ENCODE measurements around the gene WDR54.

The WDR54 gene

DNA sequence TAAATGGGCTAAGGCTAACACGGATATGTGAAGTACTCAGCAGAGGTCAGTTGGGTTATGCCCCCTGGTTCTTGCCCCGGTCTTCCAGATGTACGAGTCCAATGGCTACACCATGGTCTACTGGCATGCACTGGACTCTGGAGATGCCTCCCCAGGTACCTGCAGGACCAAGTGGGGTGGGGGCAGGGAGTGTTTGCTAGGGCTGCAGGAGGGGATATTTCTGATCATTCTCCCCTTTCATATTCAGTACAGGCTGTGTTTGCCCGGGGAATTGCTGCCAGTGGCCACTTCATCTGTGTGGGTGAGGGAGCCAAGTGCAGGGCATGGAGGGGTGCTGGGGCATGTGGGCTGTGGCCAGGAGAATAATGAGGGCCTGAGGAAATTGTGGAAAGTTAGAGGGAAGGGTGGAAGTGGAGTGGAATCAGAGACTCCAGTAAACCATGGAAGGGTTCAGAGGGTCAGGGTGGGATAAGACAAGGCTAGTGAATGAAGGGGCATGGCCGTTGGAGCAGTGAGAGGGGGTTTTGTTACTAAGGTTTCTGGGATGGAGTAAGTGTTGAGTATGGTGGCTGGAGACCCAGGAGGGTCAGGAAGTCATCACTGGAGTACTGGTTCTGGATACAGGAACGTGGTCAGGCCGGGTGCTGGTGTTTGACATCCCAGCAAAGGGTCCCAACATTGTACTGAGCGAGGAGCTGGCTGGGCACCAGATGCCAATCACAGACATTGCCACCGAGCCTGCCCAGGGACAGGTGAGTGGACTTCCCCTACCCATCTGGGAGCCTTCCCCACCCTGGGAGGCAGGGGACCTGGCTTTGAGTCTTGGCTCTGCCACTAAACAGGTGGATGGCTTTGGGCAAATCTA, 1.9 kb downstream of the WDR54 start:
- Histone ChIP-seq H3K9me3 (replicated peaks; ENCODE audit: low read length) (no peaks in the 10 kb centered on the region), H3K27me3 (ENCODE audit: control insufficient read depth, insufficient read depth, low read length) (no peaks in the 10 kb centered on the region), H3K4me1 (ENCODE audit: control insufficient read depth, insufficient read depth, low read length) (peaks cover 19% of the 10 kb centered on the region), H3K36me3 (ENCODE audit: insufficient read depth, low read length) (peaks cover 30% of the 10 kb centered on the region), H3K4me3 (ENCODE audit: low read length) (no peak overlapping the region), H3K4me2 (ENCODE audit: low read length) (no peak overlapping the region), H3K9ac (ENCODE audit: low read depth, low read length) (no peak overlapping the region)

DNA sequence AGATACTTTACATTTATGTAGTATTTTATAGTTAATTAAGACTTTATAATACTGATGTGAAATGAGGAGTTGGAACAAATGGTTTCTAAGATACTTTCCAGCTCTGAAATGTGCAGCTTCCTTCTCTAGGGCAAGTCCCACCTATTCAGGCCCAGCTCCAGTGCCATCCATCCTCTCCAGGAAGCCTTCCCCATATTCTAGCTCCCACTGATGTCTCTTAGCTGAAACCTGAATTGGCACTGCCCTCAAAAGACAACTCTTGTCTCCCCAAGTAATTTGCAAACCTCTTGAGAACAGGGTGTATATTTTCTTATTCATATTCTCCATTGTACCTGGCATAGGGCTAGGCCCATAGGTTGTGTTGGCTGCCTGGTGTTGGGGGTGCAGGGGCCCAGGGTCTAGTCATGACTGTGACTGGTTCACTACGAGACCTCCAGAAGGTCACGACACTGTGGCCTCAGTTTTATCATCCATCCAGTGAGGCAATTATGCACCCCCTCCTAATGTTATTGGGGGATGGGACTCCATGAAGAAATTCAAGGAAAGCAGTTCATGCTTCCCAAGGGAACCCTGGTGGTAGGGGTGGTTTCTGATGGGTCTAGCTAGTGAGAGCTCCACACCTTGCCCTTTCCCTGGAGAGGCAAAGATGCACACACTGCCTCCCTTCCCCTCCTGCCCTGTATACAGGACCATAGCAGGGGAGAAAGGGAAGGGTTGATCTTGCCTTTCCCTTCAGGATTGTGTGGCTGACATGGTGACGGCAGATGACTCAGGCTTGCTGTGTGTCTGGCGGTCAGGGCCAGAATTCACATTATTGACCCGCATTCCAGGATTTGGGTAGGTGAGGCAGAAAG, 2.8 kb downstream of the WDR54 start:
- peaks cover 39% of the 10 kb centered on the region for H3K36me3 ChIP-seq (ENCODE audit: insufficient read depth, low read length)
- H3K9ac ChIP-seq (ENCODE audit: low read depth, low read length) = no peak overlapping the region
- no peak overlapping the region for H3K4me2 ChIP-seq (ENCODE audit: low read length)
- H3K27me3 ChIP-seq (ENCODE audit: control insufficient read depth, insufficient read depth, low read length) = no peaks in the 10 kb centered on the region
- no peak overlapping the region for H3K4me3 ChIP-seq (ENCODE audit: low read length)
- no peaks in the 10 kb centered on the region for H3K9me3 ChIP-seq (replicated peaks; ENCODE audit: low read length)
- peaks cover 19% of the 10 kb centered on the region for H3K4me1 ChIP-seq (ENCODE audit: control insufficient read depth, insufficient read depth, low read length)

DNA sequence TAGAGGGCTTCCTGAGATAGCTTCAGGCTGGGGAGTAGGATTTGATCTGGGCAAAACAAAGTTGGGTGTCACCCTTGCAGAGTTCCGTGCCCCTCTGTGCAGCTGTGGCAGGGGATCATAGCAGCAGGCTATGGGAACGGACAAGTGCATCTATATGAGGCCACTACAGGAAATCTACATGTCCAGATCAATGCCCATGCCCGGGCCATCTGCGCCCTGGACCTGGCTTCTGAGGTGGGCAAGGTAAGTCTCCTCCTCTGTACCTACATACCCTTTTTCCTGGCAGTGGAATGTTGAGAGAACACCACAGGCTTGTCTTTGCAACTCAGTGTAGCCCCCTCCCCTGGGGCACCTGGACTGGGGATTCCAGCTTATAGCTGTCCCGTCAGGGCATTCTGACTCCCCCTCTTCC, 3.5 kb downstream of the WDR54 start:
- Histone ChIP-seq H3K4me2 (ENCODE audit: low read length) (no peak overlapping the region), H3K4me3 (ENCODE audit: low read length) (no peak overlapping the region), H3K36me3 (ENCODE audit: insufficient read depth, low read length) (peaks cover 45% of the 10 kb centered on the region), H3K9ac (ENCODE audit: low read depth, low read length) (no peak overlapping the region), H3K9me3 (replicated peaks; ENCODE audit: low read length) (no peaks in the 10 kb centered on the region), H3K4me1 (ENCODE audit: control insufficient read depth, insufficient read depth, low read length) (peaks cover 19% of the 10 kb centered on the region), H3K27me3 (ENCODE audit: control insufficient read depth, insufficient read depth, low read length) (no peaks in the 10 kb centered on the region)

DNA sequence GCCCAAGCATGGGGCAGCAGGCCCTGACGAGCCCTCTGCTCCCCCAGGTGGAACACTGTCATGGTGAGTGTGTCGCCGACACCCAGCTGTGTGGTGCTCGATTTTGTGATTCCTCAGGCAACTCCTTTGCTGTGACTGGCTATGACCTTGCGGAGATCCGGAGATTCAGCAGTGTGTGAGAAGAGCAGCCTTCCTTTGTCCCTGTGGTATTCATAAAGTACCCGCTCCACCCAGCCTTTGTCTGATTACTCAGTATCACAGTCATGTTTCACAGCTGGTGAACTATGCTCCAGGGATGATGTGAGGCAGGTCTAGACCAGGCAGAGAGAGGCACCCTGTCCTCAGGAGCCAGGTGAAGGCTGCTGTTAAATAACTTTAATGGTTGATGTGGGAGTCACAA, 4.0 kb downstream of the WDR54 start:
- Histone ChIP-seq H3K36me3 (ENCODE audit: insufficient read depth, low read length) (peaks cover 50% of the 10 kb centered on the region), H3K27me3 (ENCODE audit: control insufficient read depth, insufficient read depth, low read length) (no peaks in the 10 kb centered on the region), H3K9ac (ENCODE audit: low read depth, low read length) (no peak overlapping the region), H3K4me1 (ENCODE audit: control insufficient read depth, insufficient read depth, low read length) (peaks cover 19% of the 10 kb centered on the region), H3K4me3 (ENCODE audit: low read length) (no peak overlapping the region), H3K9me3 (replicated peaks; ENCODE audit: low read length) (no peaks in the 10 kb centered on the region), H3K4me2 (ENCODE audit: low read length) (no peak overlapping the region)

DNA sequence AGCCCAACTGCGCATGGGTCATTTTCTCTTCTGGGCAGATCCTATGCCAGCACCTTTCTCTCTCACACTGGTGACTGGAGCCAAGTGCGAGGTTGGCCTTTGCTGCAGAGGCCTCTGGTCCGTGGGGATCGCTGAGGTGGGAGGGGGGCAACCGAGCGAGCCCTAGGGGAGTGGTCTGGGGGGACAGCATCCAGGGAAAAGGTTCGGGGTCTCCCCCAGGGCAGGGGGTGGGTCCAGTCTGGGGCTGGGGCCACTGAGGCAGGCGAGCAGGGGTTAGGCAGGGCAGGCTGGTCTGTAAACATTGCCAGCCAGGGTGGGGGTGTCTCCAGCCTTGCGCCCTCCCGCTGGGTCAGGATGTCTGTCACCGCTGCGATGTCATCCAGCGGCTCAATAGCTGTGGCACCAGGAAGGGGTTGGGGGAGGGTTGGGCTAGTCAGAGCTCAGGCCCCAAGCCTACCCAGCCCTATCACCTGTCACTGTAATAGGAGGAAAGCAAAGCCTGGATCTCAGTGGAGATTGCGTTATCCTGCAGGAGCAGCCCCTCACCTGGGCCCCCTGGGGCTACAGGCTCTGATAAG, 4.7 kb downstream of the WDR54 start:
- Histone ChIP-seq H3K4me2 (ENCODE audit: low read length) (no peak overlapping the region), H3K36me3 (ENCODE audit: insufficient read depth, low read length) (peaks cover 57% of the 10 kb centered on the region), H3K4me1 (ENCODE audit: control insufficient read depth, insufficient read depth, low read length) (peaks cover 16% of the 10 kb centered on the region), H3K9ac (ENCODE audit: low read depth, low read length) (no peak overlapping the region), H3K27me3 (ENCODE audit: control insufficient read depth, insufficient read depth, low read length) (no peaks in the 10 kb centered on the region), H3K9me3 (replicated peaks; ENCODE audit: low read length) (no peaks in the 10 kb centered on the region), H3K4me3 (ENCODE audit: low read length) (no peak overlapping the region)

DNA sequence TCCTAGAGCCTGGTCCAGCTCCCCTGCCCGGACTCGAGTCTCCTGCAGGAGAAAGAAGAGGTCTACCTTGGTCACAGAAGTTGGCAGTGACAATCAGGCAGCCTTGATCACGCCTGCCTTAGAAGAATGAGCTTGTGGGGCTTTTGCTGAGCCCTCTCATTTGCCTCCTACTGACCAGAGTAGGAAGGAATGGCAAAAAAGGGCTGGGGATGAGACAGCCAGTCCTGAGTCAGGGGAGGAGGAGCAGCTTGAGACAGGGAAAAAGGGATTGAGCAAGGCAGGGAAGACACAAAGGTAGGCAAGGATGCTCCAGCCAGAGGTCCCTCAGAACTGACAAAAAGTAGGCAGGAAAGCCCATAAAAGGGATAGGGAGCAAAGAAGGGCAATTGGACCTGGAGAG, 6.0 kb downstream of the WDR54 start:
- H3K27me3 ChIP-seq (ENCODE audit: control insufficient read depth, insufficient read depth, low read length) = no peaks in the 10 kb centered on the region
- H3K4me3 ChIP-seq (ENCODE audit: low read length) = no peak overlapping the region
- H3K9ac ChIP-seq (ENCODE audit: low read depth, low read length) = no peak overlapping the region
- H3K4me2 ChIP-seq (ENCODE audit: low read length) = no peak overlapping the region
- peaks cover 69% of the 10 kb centered on the region for H3K36me3 ChIP-seq (ENCODE audit: insufficient read depth, low read length)
- peaks cover 11% of the 10 kb centered on the region for H3K4me1 ChIP-seq (ENCODE audit: control insufficient read depth, insufficient read depth, low read length)
- H3K9me3 ChIP-seq (replicated peaks; ENCODE audit: low read length) = no peaks in the 10 kb centered on the region

DNA sequence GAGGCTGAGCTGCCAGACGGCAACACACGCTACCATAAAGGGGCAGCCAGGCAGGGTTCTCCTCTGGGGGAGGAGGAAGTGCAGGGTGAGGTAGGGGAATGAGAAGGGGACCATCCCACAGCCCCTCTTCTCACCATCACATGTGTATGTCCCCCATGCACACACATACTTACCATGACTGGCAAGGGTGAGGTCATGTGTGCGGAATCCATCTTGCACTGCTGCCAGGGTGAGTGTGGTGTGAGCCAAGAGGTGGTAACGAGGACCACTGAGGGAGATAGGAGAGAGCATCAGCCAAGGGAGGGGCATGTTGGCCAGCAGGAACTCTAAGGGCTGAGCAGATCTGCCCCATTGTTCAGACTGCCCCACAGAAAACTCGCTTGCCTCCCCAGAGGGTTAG, 7.1 kb downstream of the WDR54 start:
- no peak overlapping the region for H3K9ac ChIP-seq (ENCODE audit: low read depth, low read length)
- H3K27me3 ChIP-seq (ENCODE audit: control insufficient read depth, insufficient read depth, low read length) = no peaks in the 10 kb centered on the region
- peaks cover 11% of the 10 kb centered on the region for H3K4me1 ChIP-seq (ENCODE audit: control insufficient read depth, insufficient read depth, low read length)
- H3K4me2 ChIP-seq (ENCODE audit: low read length) = no peak overlapping the region
- peaks cover 69% of the 10 kb centered on the region for H3K36me3 ChIP-seq (ENCODE audit: insufficient read depth, low read length)
- H3K4me3 ChIP-seq (ENCODE audit: low read length) = no peak overlapping the region
- H3K9me3 ChIP-seq (replicated peaks; ENCODE audit: low read length) = no peaks in the 10 kb centered on the region

DNA sequence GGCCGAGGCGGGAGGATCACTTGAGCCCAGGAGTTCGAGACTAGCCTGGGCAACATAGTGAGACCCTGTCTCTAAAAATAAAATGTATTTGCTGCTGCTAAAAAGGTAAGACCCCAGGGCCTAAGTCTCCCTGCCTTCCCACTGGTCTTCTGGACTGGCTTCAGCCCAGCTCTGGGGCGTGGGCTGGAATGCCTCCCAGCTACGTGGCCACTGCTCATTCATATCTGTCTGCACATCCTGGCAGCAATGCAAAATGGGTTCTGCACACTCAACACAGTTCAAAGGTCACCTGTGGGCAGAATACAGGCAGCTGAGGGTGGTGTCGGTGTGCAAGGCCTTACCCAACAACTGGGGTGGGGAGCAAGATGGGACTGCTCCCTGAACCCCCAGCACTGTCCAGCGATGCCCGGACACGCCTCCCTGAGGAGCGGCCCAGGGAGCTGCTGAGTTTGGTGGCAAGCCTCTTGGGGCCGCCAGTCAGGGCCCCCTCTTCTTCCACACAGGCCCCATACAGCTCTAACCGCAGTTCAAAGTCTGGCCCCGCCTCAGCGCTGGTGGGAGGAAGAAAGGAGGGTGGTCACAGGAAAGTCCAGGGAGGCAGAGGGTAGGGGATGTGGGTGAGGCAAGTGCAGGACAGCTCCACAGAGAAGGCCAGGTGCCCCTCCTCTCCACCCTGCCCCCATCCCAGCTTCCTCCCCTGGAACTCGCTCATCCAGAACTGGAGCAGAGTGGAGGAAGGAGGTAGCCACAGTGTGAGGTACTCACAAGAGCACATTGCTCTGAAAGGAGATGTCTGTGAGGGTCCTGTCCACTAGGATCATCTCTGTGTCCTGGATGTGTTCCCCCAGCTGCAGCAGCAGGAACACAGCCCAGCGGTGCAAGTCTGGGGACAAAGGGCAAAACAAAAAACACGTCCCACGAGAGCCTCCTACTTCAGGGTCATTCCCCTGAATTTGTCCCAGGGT, 8.2 kb downstream of the WDR54 start:
- Histone ChIP-seq H3K27me3 (ENCODE audit: control insufficient read depth, insufficient read depth, low read length) (no peaks in the 10 kb centered on the region), H3K9me3 (replicated peaks; ENCODE audit: low read length) (no peaks in the 10 kb centered on the region), H3K4me1 (ENCODE audit: control insufficient read depth, insufficient read depth, low read length) (peaks cover 6% of the 10 kb centered on the region), H3K4me3 (ENCODE audit: low read length) (no peak overlapping the region), H3K4me2 (ENCODE audit: low read length) (no peak overlapping the region), H3K9ac (ENCODE audit: low read depth, low read length) (no peak overlapping the region), H3K36me3 (ENCODE audit: insufficient read depth, low read length) (peaks cover 64% of the 10 kb centered on the region)

DNA sequence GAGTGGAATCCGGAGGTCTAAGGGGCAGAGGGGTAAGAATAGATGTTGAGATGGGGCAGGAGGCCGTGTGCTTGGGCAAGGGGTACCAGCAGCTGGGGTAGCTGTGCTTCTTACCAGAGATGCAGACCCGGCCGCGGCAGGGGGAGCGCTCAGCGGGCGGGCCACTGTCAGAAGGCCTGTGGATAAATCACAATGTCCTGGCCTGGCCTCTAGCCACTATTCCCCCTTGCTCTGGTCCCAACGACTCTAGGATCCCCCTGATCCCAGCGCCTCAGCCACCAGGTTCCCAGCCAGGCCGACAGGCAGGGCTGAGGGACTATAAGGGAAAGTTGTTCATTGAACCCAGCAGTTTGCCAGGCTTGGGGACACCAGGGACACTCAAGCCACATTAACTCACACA, 9.0 kb downstream of the WDR54 start:
- Histone ChIP-seq H3K36me3 (ENCODE audit: insufficient read depth, low read length) (peaks cover 56% of the 10 kb centered on the region), H3K9ac (ENCODE audit: low read depth, low read length) (no peak overlapping the region), H3K27me3 (ENCODE audit: control insufficient read depth, insufficient read depth, low read length) (no peaks in the 10 kb centered on the region), H3K9me3 (replicated peaks; ENCODE audit: low read length) (no peaks in the 10 kb centered on the region), H3K4me2 (ENCODE audit: low read length) (no peak overlapping the region), H3K4me3 (ENCODE audit: low read length) (no peak overlapping the region), H3K4me1 (ENCODE audit: control insufficient read depth, insufficient read depth, low read length) (peaks cover under 1% of the 10 kb centered on the region)

DNA sequence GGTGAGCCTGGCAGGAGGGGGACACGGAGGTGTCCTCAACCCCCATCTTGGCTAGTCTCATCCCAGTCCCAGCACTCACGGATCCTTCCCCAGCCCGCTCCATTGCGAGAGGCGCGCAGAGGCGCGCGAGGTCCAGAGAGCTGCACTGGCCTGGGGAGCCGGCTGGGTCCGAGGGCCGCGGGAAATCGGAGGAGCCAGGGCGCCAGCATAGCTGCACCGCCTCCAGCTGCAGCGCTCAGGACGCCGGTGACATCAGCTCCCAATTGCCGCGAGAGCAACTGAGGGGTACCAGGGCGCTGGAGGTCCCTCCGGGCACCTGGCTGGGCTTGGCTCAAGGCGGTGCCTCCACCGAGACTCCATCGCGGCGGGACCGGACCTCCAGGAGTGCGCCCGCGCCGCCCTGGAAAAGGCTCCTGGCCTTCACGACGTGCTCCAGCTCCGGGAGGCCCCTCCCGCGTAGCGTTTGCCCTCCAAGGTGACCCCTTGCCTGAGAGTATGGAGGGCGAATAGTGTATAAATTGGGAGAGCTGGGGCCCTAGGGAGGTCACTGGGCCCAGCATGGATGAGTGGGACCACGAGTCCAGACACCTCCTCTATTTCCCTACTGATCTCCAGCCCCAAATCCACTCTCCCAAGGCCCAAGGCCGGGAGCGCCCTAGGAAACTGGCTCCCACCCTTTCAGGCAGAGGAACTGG, 14.7 kb downstream of the WDR54 start:
- Histone ChIP-seq H3K9me3 (replicated peaks; ENCODE audit: low read length) (no peaks in the 10 kb centered on the region), H3K4me3 (ENCODE audit: low read length) (peak overlapping the region; percentile 30), H3K36me3 (ENCODE audit: insufficient read depth, low read length) (peaks cover 11% of the 10 kb centered on the region), H3K27me3 (ENCODE audit: control insufficient read depth, insufficient read depth, low read length) (no peaks in the 10 kb centered on the region), H3K9ac (ENCODE audit: low read depth, low read length) (peak overlapping the region; percentile 31), H3K4me1 (ENCODE audit: control insufficient read depth, insufficient read depth, low read length) (peaks cover 47% of the 10 kb centered on the region), H3K4me2 (ENCODE audit: low read length) (peak overlapping the region; percentile 66)
